HG02642 (cell line): ENCODE measurements around the gene YTHDF2.

Source experiments
- ATAC-seq: cut with Tn5 transposase; IDR thresholded peaks from one replicate; pipeline ENCODE4 v1.9.1; 2021; ENCODE audit warnings: mild to moderate bottlenecking; ENCODE audit not compliant: unreplicated experiment, poor library complexity

YTHDF2 gene

DNA sequence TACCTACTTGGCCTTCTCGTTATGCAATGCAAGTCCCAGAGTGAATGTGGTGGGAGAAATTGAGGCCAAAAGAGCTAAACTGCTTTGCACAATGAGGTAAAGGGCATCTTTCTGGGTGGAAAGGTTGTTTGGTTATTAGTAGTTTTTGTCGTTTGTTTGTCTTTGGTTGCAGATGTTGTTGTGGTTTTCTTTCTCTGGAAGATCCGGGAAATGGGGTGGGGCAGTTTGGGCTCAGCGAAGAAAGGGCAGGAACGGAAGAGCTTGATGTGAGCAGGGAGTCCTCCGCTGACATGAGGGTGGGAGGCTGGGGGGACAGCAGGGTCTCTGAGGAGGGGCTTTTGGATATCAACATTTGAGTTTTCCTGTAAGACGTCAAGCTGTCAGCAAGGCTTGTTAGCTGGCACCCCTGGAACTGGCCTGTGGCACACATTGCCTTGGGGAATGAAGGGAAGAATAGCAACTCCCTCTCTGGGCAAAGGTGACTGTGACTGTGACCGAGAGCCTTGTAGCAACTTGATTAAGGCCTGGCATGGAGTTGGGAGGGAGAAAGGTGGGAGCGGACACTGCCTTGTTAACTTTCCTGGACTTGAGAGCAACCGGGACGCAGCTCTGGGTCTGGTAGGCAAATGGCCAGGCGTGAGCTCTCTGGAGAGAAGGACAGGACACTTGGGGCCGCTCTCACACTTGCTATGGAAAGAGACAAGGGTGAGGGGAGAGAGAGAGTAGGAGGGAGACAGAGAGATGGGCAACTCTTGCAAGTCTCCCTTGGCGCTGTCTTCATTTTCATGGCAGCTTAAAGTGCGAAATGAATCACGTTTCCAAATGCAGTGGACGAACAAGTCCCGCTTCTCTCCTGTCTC, 59.8 kb downstream of the YTHDF2 start:
- ATAC-seq: no peak

DNA sequence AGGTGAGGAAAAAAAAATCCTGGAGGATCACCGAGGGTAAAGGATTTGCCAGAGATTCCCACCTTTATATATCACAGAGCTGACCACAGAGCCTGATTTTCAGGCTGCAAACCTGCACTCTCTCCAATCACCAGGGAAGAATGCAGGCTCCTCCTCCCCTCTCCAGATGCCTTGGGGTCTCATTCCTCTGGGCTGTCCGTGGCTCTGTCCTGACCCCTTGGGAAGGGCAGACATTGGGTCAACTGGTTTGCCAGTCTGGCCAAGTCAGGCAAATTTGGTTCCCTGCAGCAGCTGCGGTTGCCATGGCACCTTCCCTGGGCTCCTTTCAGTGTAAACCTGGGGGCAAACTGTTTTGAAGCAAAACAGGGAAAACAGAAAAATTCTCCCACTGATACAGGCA, 63.6 kb downstream of the YTHDF2 start:
- no peak for ATAC-seq

DNA sequence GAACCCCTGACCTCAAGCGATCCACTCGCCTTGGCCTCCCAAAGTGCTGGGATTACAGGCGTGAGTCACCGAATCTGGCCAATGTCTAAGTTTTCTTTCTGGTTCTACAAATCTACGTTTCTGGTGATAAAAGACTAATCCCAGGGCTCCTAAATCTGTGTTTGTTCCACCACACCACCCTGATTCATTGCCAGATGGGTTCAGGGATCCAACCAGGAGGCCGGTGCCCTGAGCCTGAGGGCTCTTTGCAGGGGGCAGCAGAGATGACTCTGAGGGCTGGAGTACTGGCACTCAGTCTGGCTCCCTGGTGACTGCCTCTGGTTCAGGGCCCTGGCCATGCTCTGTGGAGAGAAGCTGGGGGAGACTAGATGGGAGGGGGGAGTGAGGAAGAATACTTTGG, 64.7 kb downstream of the YTHDF2 start:
- no peak for ATAC-seq

DNA sequence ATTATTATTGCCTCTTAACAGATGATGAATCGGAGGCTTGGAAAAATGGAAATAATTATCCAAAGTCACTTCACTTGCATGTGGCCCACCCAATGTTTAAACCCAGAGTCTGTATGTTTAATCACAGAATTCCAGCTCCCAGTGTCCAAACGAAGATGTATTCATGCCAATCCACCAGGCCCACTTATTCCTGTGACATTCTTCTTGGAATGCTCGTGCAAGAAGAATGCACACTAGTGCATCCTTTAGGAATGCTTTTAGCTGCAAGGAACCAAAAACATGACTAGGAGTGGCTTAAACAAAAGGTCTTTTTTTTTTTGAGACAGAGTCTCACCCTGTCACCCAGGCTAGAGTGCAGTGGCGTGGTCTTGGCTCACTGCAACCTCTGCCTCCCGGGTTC, 66.3 kb downstream of the YTHDF2 start:
- no peak for ATAC-seq

DNA sequence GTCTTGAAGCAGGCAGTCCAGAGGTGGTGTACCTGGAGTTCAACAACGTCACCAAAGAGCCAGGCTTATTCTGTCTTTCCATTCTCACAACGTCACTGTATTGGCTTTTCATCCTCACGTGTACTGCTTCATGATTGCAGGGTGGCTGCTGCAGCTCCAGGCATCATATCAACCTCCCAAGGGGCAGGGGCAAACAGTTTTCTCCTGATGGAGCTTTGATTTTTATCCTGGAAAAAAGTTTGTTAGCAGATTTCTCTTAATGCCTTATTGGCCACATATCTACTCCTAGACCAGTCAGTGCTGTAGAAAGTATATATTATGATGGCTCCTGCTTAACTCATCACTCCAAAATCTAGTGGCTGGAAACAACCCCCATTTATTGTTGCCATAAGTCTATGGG, 66.9 kb downstream of the YTHDF2 start:
- no peak for ATAC-seq

DNA sequence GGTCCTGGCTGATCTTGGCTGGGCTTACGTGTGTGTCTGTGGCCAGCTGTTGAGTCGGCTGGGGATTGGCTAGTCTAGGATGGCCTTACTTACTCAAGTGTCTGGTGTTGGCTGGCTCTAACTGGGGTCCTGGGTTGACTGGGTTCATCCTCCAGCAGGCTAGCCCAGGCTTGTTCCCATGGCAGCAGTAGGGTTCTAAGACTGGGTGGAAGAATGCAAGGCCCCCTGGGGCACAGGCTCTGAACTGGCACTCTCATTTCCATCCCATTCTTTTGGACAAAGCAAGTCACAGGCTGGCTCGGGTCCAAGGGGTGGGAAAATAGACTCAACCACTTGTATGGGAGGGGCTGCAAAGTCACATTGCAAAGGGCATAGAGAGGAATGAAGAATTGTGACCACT, 67.3 kb downstream of the YTHDF2 start:
- ATAC-seq: no peak

DNA sequence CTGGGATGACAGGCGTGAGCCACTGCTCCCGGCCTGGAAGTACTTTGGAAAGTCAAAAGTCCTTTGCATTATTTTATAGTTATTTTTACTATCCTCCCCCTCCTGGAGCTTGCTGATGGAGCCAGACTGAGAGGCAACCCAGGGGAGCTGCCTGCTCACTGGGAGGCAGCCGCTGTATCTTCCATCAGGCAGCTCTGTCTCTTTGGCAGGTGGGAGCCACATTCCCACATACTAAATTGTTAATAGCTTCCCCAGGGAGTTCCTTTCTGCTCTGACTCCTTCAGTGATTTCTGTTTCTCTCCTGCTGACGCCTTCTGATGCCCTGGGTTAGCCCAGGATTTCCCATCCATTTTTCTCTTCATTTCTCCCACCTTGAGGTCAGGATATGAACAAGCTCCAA, 70.3 kb downstream of the YTHDF2 start:
- no peak for ATAC-seq

DNA sequence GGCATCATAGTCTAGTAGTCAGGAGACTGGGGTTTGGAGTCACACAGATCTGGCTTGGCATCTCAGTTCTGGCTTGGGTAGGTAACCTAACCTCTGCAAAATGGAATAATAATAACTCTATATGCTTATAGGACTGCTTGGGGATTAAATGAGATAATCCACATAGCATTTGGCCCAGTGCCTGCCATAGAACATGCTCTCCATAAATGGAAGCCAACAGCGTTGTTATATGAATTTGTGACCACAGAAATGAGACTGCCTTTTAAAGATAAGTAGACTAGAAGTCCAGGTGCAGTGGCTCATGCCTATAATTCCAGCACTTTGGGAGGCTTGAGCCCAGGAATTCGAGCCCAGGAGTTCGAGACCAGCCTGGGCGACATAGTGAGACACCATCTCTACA, 71.2 kb downstream of the YTHDF2 start:
- no peak for ATAC-seq

DNA sequence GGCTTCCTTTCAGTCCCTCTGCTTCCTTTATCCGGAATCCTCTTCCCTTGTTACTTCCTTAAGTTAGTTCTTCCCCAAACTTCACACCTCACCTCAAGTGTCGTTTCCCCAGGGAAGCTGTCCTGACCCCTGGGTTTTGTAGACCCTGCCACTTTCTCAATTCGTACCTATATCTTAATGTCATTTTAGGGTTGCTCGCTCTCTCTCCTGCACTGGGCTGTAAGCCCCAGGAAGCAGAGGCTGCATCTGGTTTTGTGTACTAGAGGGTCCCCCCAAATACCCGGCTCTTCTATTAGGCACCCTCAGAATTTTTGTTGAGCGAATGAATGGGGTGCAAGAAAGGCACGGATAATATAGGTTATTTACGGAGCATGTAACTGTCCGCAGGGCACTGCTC, 74.6 kb downstream of the YTHDF2 start:
- no peak for ATAC-seq

DNA sequence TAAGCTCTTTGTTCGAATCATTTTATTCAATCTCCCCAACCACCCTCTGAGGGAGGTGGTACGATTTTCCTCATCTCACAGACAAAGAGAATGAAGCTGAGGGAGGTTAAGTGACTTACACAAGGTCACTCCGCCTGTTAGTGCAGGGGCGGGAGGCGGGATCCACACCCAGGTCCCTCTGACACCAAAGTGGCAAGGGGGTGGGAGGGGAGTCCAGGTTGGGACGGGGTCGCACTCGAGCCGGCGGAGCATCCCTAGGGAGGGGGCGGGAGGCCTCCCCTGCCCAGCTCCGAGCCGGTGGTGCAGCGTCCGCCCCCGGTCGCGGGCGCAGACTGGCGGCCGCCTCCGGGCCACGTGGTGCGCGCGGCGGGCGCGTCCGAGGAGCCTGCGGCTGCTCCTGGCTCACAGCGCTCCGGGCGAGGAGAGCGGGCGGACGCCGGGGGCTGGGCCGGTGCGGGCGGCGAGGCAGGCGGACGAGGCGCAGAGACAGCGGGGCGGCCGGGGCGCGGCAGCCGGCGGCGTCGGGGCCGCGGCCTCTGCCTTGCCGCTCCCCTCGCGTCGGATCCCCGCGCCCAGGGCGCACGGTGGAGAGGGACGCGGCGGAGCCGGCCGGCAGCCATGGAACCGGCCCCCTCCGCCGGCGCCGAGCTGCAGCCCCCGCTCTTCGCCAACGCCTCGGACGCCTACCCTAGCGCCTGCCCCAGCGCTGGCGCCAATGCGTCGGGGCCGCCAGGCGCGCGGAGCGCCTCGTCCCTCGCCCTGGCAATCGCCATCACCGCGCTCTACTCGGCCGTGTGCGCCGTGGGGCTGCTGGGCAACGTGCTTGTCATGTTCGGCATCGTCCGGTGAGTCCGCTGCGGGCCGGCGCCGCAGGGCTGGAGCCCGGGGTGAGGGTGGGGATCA, 75.3 kb downstream of the YTHDF2 start, which contains the start of gene OPRD1:
Gene OPRD1 (plus strand): TSS at position 405 of the 903 bp plus-strand sequence. CDS start 214 bp downstream, at position 619.
- no peak for ATAC-seq

DNA sequence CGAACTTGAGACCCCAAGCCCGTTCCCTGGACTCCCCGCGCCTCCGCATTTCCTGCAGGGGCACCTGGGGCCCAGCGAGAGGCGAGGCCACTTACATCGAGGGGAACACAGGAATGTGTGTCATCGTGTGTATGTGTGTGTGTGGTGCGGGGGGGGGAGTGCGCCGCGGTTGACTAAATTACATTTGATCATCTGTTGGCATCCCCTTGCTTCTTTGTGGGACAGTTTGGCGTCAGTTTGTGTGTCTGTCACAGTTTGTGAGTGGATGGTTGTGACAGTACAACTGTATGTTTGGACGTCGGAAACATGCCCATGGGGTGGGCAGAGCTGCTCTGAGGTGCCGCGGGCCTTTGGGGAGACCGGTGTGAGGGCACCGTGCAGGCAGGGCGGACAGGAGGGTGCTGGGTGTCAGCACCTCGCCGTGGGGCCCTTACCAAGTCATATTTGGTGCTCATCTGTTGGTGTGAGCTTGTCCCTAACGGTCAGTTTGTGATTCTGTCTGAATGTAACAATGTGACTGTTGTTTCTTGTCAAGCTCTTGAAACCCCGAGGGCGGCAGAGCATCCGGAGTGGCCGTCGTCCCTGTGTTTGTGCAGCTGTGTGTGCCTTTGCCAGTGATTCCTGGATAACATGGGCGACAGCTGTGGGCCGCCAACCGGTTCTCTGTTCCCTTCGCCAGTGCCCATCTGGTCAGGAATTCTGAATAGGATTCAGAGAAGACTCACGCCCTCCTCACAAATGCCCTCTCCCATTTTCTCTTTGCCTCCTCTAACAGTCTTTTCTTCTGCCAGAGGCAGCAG, 76.1 kb downstream of the YTHDF2 start:
- ATAC-seq: no peak

DNA sequence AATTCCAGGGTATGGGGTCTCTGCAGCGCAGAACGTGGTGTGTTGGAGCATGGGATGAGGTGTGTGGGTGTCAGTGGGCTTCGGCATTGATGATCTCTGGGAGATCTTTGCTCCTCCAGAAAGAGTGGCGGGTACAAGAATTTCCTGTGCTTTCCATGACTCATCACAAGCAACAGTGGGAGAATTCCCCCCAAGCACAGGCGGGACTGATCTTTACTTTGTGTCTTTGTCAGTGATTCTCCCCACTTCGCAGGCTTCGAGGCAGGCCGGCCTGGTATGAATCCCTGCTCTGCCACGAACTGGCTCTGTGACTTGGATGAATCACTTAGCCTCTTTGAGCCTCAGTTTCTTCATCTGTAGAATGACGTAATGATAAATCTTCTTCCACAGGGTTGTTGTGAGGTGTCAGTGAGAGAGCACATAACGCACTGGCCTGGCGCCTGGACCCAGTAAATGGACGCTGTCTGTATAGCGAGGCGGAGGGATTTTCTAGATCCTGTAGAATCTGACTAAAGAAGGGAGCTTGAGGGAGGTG, 77.3 kb downstream of the YTHDF2 start:
- no peak for ATAC-seq

DNA sequence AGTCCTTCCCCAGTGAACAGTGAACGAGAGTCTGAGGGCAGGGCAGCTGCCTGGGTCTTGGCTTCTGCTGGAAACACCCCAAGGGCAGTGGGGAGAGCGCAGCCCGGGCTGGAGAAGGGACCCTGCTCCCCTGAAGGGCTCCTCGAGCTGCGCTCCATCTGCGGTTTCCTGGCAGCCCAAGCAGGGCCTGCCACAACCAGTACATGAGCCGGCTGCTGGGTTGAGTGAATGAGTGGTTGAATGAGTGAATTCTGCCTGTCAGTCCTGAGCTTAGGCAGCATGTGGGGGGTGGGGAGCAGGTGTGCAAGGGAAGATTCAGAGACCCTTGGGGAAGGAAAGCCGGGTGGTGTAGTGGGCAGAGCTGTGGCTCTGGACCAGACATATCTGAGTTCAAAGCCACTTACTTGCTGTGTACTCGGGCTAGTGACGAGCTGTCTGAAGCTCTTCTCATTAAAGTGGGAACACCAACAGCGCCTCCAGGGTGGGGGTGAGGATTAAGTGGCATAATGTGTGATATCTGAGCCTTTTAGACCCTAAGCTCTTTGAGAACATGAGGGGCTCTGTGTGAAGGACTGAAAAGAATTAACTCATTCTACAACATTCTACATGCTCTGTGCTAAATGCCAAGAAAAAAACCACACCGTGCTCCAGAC, 78.9 kb downstream of the YTHDF2 start:
- ATAC-seq: no peak

DNA sequence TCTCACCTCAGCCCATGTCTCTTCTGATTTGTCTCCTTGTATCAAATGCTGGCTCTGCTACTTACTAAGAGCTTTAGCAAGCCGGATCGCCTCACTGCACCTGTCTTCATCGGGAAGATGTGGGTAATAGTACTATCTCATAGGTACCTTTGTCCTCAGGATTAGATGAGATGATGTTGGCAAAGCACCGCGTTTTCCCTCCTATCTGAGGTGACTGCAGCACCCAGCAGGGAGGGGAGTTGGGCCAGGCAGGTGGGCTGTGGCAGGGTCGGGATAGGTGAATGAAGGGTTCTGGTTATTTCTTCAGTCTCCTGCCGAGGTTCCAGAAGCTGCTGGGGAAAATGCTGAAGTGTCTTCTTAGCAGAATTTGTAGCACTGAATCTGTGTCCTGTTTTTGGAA, 80.4 kb downstream of the YTHDF2 start:
- ATAC-seq: no peak

DNA sequence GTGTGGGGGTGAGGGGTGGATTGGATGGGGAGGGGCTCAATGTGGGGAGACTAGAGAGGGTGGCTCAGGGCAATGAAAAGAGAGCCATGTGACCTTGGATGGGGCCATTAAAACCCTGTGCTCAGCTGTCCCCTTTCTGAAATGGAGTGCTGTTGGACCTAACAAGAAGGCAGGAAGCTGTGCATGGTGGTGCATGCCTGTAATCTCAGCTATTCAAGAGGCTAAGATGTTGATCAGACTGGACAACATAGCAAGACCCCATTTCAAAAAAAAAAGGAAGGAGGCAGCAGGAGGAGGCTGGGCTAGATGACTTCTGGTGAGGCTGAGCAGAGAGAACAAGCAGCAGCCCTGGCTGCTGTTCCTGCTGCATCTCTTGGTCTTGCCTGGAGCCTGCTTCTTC, 82.3 kb downstream of the YTHDF2 start:
- ATAC-seq: no peak
